ENCODE data around the gene CFAP410. TPM values are rescaled to one million over a fixed set of nuclear protein-coding genes. Genes with fewer than 3 reads are reported as not detected.

CFAP410 gene
- total and polyA plus RNA-seq, 2 of the 13 experiments (the other 11 are each of a cell fraction or from before 2014, with no cell fraction given): 8.0 to 20.1 TPM

DNA sequence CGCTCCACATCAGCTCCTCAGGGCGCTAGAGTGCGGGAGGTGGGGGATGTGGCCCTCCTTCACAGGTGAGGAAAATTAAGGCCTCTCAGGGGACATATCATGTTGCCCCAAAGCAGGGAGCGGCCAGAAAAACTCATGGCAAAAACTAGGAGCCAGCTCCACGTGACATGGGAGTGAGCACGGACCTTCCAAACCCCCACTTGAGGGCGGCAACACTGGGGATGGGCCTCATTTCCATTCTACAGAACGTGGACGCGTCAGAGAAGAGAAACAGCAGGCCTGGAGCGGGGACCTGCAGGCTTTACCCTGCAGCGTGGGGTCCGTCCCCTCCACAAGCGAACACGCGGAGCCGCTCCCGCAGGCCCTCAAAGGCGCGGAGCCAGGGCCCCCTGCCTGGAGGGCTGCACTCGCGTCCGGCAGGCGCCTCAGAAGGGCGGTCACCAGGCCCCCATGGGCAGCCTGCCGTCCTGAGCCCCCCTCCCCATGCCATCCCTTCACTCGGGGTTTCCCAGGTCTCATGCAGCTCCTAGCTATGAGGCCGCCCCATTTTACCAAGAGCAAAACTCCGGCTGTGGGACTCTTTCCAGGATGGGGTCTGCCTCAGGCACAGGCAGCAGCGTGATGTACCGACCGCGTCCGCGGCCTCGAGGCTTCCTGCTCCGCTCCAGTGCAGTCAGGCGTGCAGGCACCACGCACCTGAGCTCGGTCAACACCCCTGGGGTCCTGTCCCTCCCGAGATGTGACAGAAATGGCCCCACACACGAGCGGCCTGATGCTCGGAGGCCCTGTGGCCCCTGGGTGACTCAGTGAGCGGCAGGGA, 5.5 kb downstream of the CFAP410 start:
- in situ Hi-C loops (cut with HindIII; ENCODE audit: extremely low pct_ligation_motif_present, low pct_unique_long_range_greater_than_20kb): no loop called here
- H4K20me1 ChIP-seq (ENCODE audit: insufficient read depth, low read length): peaks cover 3% of the 10 kb centered on the region
- ChIA-PET POLR2A (interaction anchor here (0.5 kb wide), 1 partner anchor 172 kb away, joined by 4 read pairs; no protein-coding TSS in a partner anchor), CTCF (ENCODE audit: low intra/inter-chr PET ratio, low total read pairs) (no interaction called here)
- no peak overlapping the region for H2AFZ ChIP-seq (ENCODE audit: low read length)
- BruUV-seq (replicated peaks): no TSS peak
- H3K4me2 ChIP-seq (ENCODE audit: low read depth, low read length): no peak overlapping the region
- H3K9me3 ChIP-seq (ENCODE audit: low read length): no peaks in the 10 kb centered on the region
- ATAC-seq (no peak), FAIRE-seq (no peak), DNase-seq (ENCODE audit: low spot score) (no peak)
- 99% methylated on average over 18 of the region's 45 CpGs for WGBS (ENCODE audit: low lambda C conversion rate)
- H3K79me2 ChIP-seq (ENCODE audit: insufficient read depth, low read length): no peaks in the 10 kb centered on the region
- TF ChIP-seq WIZ (CRISPR knock-in tag; IDR thresholded peaks at IDR 0.05) (no peak), ZNF816 (CRISPR knock-in tag; IDR thresholded peaks at IDR 0.05; ENCODE audit: borderline replicate concordance) (no peak), PHF21A (CRISPR knock-in tag; IDR thresholded peaks at IDR 0.05) (no peak), ETV5 (CRISPR knock-in tag; IDR thresholded peaks at IDR 0.05; ENCODE audit: borderline replicate concordance) (no peak), AGO2 (optimal IDR thresholded peaks at IDR 0.05; ENCODE audit: low read depth, low read length) (peak; percentile 48)
- TF ChIP-seq, protein P1, sequence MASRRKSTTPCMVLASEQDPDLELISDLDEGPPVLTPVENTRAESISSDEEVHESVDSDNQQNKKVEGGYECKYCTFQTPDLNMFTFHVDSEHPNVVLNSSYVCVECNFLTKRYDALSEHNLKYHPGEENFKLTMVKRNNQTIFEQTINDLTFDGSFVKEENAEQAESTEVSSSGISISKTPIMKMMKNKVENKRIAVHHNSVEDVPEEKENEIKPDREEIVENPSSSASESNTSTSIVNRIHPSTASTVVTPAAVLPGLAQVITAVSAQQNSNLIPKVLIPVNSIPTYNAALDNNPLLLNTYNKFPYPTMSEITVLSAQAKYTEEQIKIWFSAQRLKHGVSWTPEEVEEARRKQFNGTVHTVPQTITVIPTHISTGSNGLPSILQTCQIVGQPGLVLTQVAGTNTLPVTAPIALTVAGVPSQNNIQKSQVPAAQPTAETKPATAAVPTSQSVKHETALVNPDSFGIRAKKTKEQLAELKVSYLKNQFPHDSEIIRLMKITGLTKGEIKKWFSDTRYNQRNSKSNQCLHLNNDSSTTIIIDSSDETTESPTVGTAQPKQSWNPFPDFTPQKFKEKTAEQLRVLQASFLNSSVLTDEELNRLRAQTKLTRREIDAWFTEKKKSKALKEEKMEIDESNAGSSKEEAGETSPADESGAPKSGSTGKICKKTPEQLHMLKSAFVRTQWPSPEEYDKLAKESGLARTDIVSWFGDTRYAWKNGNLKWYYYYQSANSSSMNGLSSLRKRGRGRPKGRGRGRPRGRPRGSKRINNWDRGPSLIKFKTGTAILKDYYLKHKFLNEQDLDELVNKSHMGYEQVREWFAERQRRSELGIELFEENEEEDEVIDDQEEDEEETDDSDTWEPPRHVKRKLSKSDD (CRISPR knock-in tag; IDR thresholded peaks at IDR 0.05; ENCODE audit: low read depth): no peak
- TF ChIP-seq, protein P2, sequence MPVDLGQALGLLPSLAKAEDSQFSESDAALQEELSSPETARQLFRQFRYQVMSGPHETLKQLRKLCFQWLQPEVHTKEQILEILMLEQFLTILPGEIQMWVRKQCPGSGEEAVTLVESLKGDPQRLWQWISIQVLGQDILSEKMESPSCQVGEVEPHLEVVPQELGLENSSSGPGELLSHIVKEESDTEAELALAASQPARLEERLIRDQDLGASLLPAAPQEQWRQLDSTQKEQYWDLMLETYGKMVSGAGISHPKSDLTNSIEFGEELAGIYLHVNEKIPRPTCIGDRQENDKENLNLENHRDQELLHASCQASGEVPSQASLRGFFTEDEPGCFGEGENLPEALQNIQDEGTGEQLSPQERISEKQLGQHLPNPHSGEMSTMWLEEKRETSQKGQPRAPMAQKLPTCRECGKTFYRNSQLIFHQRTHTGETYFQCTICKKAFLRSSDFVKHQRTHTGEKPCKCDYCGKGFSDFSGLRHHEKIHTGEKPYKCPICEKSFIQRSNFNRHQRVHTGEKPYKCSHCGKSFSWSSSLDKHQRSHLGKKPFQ (CRISPR knock-in tag; IDR thresholded peaks at IDR 0.05; ENCODE audit: insufficient replicate concordance): no peak
- no peak overlapping the region for H3K9ac ChIP-seq (ENCODE audit: insufficient read depth, low read depth, low read length)
- H3K4me1 ChIP-seq (ENCODE audit: insufficient read depth, low read length): peaks cover 12% of the 10 kb centered on the region
- peaks cover 5 to 15% of the 10 kb centered on the region in 2 experiments; a peak in 4 of 5 replicates for H3K36me3 ChIP-seq (replicated peaks in 1 of 2; ENCODE audit: control insufficient read depth in 1 of 2, insufficient read depth in 2 of 2, low read length in 2 of 2)
- no peaks in the 10 kb centered on the region for H3K27me3 ChIP-seq (ENCODE audit: control insufficient read depth in 1 of 2, insufficient read depth in 2 of 2, low read length in 2 of 2)
- no peak overlapping the region for H3K27ac ChIP-seq (ENCODE audit: extremely low read length, insufficient read depth, low read length)
- intact Hi-C loops (cut with micrococcal nuclease; ENCODE audit: unreplicated experiment): no loop called here
- no peak overlapping the region for H3K4me3 ChIP-seq (replicated peaks in 1 of 3; ENCODE audit: insufficient read depth in 1 of 3, low read depth in 2 of 3, low read length in 3 of 3)
